Cardiac atrium fibroblast (primary cell): ENCODE measurements around the gene STX16. TPM values are rescaled to one million over a fixed set of nuclear protein-coding genes. Genes with fewer than 3 reads are reported as not detected.

Experiments
- total RNA-seq: library from RNA; depleted of rRNA; stranded (reverse); fragments of >200 nt; gene quantifications from 2 replicates; pipeline ENCODE4 v1.2.3, GENCODE V29; 2015

Gene STX16, protein sequence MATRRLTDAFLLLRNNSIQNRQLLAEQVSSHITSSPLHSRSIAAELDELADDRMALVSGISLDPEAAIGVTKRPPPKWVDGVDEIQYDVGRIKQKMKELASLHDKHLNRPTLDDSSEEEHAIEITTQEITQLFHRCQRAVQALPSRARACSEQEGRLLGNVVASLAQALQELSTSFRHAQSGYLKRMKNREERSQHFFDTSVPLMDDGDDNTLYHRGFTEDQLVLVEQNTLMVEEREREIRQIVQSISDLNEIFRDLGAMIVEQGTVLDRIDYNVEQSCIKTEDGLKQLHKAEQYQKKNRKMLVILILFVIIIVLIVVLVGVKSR
- 21.2 and 24.2 TPM in 2 replicates for total RNA-seq

DNA sequence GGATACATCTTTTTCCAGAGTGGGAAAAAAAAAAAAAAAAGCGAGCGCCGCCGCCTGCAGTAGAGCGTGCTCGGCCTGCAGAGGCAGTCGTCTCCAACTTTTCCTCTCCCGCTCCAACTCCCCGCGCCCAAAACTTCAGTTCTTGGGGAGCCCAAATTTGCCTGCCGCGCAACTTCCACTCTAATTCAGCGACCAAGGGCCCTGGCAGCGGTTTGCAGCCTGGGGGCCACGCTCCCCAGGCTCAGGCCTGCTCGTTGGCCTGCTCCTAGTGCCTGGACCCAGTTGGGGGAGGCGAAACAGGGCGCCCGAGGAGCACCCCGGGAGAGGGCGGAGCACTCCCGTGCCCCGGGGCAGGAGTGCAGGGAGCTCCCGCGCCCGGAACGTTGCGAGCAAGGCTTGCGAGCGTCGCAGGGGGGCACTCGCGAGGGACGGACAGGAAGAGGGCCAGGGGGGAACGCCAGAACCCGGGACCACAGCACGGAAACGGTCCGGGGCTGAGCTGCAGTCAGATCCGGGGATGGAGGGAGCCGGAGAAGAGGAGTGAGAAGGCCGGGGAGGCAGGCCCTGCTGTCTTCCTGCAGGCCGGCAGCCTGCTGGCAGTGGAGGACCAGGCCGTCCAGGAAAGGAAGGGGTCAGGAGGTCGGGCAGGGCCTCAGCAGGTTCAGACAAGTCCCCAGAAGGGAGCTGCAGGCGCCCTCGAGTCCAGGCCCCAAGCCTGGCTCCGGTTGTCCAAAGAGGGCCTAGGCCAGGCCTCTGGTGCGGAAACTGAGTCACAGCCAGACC is at the start of gene STX16:
Gene STX16, plus strand, starts transcription at position 508 of the 783 bp plus-strand sequence. CDS start 724 bp downstream, outside the sequence.

GRCh38 chr20:58692579-58693225 is 41.6 kb downstream of the STX16 start, which contains the start of gene NPEPL1:
TSS of gene NPEPL1 (plus strand) at chr20:58692800. CDS start at chr20:58692901, 101 bp downstream.

Other genes starting within 250 kb of the STX16 start
- gene APCDD1L, start 135.9 kb upstream of the STX16 start, total RNA-seq = 7.0 and 7.9 TPM in 2 replicates
- gene NPEPL1, start 41.5 kb downstream of the STX16 start, total RNA-seq = 21.1 and 23.3 TPM in 2 replicates
- gene GNAS-AS1, start 199.6 kb downstream of the STX16 start, total RNA-seq = 0.32 and 0.36 TPM in 2 replicates
- 579 and 635 TPM in 2 replicates for gene GNAS, start 201.4 kb downstream of the STX16 start, total RNA-seq